Kidney (tissue), 14 donors: ENCODE results near the gene KIF26B. TPM values are rescaled to one million over a fixed set of nuclear protein-coding genes. Genes with fewer than 3 reads are reported as not detected.

Experiments used
- DNase-seq, 5 donors: peaks; one replicate each; pipeline ENCODE4 v3.0.0-alpha.2; 2013 to 2020
- FAIRE-seq: peaks from 2 replicates; lab custom pipeline; 2012; peaks lifted over from hg19 to GRCh38; lab: Jason Lieb, UNC
- H3K27ac ChIP-seq, 2 donors: one replicate each; pipeline ENCODE4 v1.7.0; 2013; ENCODE audit warnings: low read depth in 2 of 2, low read length in 2 of 2, inconsistent platforms in 1 of 2
- H3K27me3 ChIP-seq: one replicate; pipeline ENCODE4 v1.7.1; 2013; ENCODE audit warnings: low read length, inconsistent platforms; ENCODE audit not compliant: control insufficient read depth, insufficient read depth
- H3K36me3 ChIP-seq, 3 donors: one replicate each; pipeline versions ENCODE4 v1.7.0 to v1.7.1; 2013; ENCODE audit warnings: low read length in 3 of 3, control low read depth in 1 of 3, inconsistent platforms in 1 of 3; ENCODE audit not compliant: insufficient read depth in 3 of 3, control insufficient read depth in 2 of 3
- H3K4me1 ChIP-seq, 3 donors: one replicate each; pipeline versions ENCODE4 v1.7.0 to v1.7.1; 2013; ENCODE audit warnings: low read length in 3 of 3, inconsistent platforms in 1 of 3, low read depth in 1 of 3; ENCODE audit not compliant: control insufficient read depth in 2 of 3, insufficient read depth in 2 of 3
- H3K4me3 ChIP-seq, 3 donors: one replicate each; pipeline versions ENCODE4 v1.7.0 to v1.8.1; 2013; ENCODE audit warnings: low read length in 3 of 3, control low read depth in 1 of 3, inconsistent platforms in 1 of 3
- H3K9ac ChIP-seq, 3 donors: one replicate each; pipeline versions ENCODE4 v1.7.0 to v1.7.1; 2013; ENCODE audit warnings: low read length in 3 of 3, control low read depth in 1 of 3, inconsistent platforms in 1 of 3
- H3K9me3 ChIP-seq, 3 donors: one replicate each; pipeline versions ENCODE4 v1.7.0 to v1.7.1; 2013; ENCODE audit warnings: low read length in 3 of 3, control low read depth in 1 of 3, inconsistent platforms in 1 of 3; ENCODE audit not compliant: control insufficient read depth in 2 of 3, insufficient read depth in 1 of 3
- CTCF ChIP-seq: IDR thresholded peaks from 3 replicates; pipeline ENCODE4 v1.5.1; 2012; ENCODE audit warnings: mild to moderate bottlenecking, moderate library complexity, borderline replicate concordance; ENCODE audit not compliant: insufficient read depth; ENCODE audit errors: extremely low read depth
- intact Hi-C: fragments of 100-400 bp; cut with DNase I; formaldehyde crosslinking; loops from one replicate; pipeline ENCODE4 v1.11.1; 2022
- polyA plus RNA-seq: library from polyadenylated mRNA; stranded (reverse); fragments of 350-450 nt; fragmentation: Illumina TruSeq; extraction: RNeasy Lipid Tissue Mini Kit (QIAGEN cat#74804); gene quantifications from one replicate; pipeline ENCODE4 v1.2.3, GENCODE V29; 2014; ENCODE audit warnings: low read depth, low replicate concordance; ENCODE audit not compliant: insufficient read depth
- total RNA-seq: library from RNA; stranded (reverse); fragmentation: NEBNext Ultra II Directional; extraction: Animal tissue kit (Norgen Biotek cat#: 25700); gene quantifications from one replicate; pipeline ENCODE4 v1.2.1, GENCODE V29; 2021
- donor health status: control.
- donor health status: control.
- donor health status: control.
- donor health status: control.
- donor health status: control.
- donor health status: DM: yes; HTN: yes; CAD: no.
- donor health status: Normal renal cell carcinoma (clear cell type).

Gene KIF26B
- total and polyA plus RNA-seq, 2 donors from 2014 or later = 0.52 to 10.7 TPM

GRCh38 chr1:245454051-245454450 is 299.3 kb downstream of the KIF26B start:
- no peaks in the 10 kb centered on the region for H3K36me3 ChIP-seq
- no peak overlapping the region for H3K4me3 ChIP-seq
- intact Hi-C loops = no loop called here
- H3K27me3 ChIP-seq = no peaks in the 10 kb centered on the region
- H3K9ac ChIP-seq = no peak overlapping the region
- H3K27ac ChIP-seq = no peak overlapping the region
- no peaks in the 10 kb centered on the region for H3K9me3 ChIP-seq
- no peaks in the 10 kb centered on the region for H3K4me1 ChIP-seq
- TF ChIP-seq CTCF = no peak
- FAIRE-seq (no peak), DNase-seq (no peak)

GRCh38 chr1:245457562-245457961 is 302.8 kb downstream of the KIF26B start:
- H3K9ac ChIP-seq = no peak overlapping the region
- no peak overlapping the region for H3K27ac ChIP-seq
- DNase-seq (no peak), FAIRE-seq (no peak)
- no peak for TF ChIP-seq CTCF
- H3K4me3 ChIP-seq = no peak overlapping the region
- no peaks in the 10 kb centered on the region for H3K4me1 ChIP-seq
- H3K36me3 ChIP-seq = no peaks in the 10 kb centered on the region
- no peaks in the 10 kb centered on the region for H3K27me3 ChIP-seq
- intact Hi-C loops = no loop called here
- H3K9me3 ChIP-seq = no peaks in the 10 kb centered on the region

- FAIRE-seq = no peak
Observed at GRCh38 chr1:245458234-245458633, 303.4 kb downstream of the KIF26B start.

More at GRCh38 chr1:245458234-245458633, 303.4 kb downstream of the KIF26B start:
- H3K36me3 ChIP-seq = no peaks in the 10 kb centered on the region
- no peak overlapping the region for H3K9ac ChIP-seq
- no peak for TF ChIP-seq CTCF
- H3K27me3 ChIP-seq = no peaks in the 10 kb centered on the region
- intact Hi-C loops = no loop called here
- H3K4me3 ChIP-seq = no peak overlapping the region
- H3K27ac ChIP-seq = no peak overlapping the region
- H3K4me1 ChIP-seq = no peaks in the 10 kb centered on the region
- DNase-seq = no peak
- no peaks in the 10 kb centered on the region for H3K9me3 ChIP-seq
